GM18519 (cell line): ENCODE results near the gene ANGPTL3.
"Not testable (repeated sequence)": the region's sequence is repeated elsewhere in the genome, so short reads cannot be mapped to it uniquely, and the experiment has no call there.

Source experiments
- ATAC-seq: cut with Tn5 transposase; IDR thresholded peaks from one replicate; pipeline ENCODE4 v1.9.1; 2021; ENCODE audit warnings: mild to moderate bottlenecking, moderate library complexity; ENCODE audit not compliant: unreplicated experiment, low FRiP score

ANGPTL3 gene, protein sequence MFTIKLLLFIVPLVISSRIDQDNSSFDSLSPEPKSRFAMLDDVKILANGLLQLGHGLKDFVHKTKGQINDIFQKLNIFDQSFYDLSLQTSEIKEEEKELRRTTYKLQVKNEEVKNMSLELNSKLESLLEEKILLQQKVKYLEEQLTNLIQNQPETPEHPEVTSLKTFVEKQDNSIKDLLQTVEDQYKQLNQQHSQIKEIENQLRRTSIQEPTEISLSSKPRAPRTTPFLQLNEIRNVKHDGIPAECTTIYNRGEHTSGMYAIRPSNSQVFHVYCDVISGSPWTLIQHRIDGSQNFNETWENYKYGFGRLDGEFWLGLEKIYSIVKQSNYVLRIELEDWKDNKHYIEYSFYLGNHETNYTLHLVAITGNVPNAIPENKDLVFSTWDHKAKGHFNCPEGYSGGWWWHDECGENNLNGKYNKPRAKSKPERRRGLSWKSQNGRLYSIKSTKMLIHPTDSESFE

DNA sequence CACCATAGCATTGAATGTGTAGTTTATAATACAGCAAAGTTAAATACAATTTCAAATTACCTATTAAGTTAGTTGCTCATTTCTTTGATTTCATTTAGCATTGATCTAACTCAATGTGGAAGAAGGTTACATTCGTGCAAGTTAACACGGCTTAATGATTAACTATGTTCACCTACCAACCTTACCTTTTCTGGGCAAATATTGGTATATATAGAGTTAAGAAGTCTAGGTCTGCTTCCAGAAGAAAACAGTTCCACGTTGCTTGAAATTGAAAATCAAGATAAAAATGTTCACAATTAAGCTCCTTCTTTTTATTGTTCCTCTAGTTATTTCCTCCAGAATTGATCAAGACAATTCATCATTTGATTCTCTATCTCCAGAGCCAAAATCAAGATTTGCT, at the start of gene ANGPTL3:
TSS of gene ANGPTL3 (plus strand) at position 240 of the 400 bp plus-strand sequence. CDS start at position 287, 47 bp downstream.
- no peak for ATAC-seq

- ATAC-seq, result no peak
Measured at GRCh38 chr1:62561306-62561705, 36.0 kb upstream of the ANGPTL3 start.

GRCh38 chr1:62567182-62567581, 30.1 kb upstream of the ANGPTL3 start:
- ATAC-seq, result not testable (repeated sequence)

GRCh38 chr1:62567926-62568325, 29.4 kb upstream of the ANGPTL3 start:
- not testable (repeated sequence) for ATAC-seq

- not testable (repeated sequence) for ATAC-seq
Measured at GRCh38 chr1:62571517-62571916, 25.8 kb upstream of the ANGPTL3 start.

GRCh38 chr1:62572476-62572875, 24.8 kb upstream of the ANGPTL3 start:
- ATAC-seq, result no peak

DNA sequence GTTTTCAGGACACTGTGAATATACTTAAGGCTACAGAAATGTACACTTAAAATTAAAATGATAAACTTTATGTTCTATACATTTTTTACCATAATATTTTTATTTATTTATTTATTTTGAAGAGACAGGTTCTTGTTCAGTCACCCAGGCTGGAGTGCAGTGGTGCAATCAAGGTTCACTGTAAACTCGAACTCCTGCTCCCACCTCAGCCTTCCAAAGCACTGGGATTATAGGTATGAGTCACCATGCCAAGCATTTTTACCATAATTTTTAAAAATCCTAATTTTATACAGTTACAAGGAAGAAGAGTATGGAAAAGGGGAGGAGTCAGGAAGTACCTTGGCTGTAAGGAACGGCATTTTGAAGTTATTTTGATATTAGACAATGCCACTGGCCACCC, 23.6 kb upstream of the ANGPTL3 start:
- ATAC-seq, result no peak

GRCh38 chr1:62585469-62586155, 11.7 kb upstream of the ANGPTL3 start:
- no peak for ATAC-seq

GRCh38 chr1:62588000-62588399, 9.3 kb upstream of the ANGPTL3 start:
- ATAC-seq, result no peak

DNA sequence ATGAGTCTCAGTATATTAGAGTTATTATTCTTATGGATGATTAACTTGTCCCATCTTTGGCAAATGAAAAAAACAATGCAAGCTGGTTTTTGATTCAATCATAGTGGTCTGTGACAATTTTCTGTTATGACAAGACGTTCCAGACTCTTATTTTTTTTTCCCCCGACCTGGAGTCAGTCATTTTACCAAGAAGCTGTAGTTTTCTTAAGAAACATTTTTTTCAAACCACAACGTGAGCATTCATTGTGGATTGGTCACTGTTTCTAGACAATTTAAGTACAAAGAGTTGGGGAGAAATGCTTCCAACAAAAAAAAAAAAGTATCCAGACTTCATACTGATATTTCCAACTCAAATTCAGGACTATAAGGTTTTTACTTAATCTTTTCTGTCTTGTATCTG, 8.0 kb upstream of the ANGPTL3 start:
- no peak for ATAC-seq

DNA sequence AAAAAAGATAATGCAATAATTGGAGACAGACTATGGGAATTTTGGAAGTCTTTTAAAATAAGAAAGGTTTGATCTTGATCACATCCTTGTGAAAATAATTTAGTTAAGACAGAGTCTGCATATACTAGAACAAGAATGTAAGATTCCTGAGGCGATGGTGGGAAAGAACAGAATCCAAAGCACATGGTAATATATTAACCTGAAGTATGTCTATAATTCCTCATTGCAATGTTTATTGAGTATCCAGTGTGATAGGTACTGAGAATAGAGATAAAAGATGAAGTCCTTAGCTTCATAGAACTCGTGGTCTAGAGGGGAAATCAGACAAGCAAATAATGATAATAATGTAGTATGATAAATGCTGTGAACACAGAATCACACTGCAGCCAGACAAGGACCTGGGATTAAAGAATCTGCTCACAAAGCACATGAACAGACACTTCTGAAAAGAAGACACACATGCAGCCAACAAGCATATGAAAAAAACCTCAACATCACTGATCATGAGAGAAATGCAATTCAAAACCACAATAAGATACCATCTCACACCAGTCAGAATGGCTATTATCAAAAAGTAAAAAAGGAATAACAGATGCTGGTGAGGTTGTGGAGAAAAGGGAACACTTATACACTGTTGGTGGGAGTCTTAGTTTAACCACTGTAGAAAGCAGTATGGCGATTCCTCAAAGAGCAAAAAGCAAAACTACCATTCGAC, 6.9 kb upstream of the ANGPTL3 start:
- ATAC-seq, result no peak

DNA sequence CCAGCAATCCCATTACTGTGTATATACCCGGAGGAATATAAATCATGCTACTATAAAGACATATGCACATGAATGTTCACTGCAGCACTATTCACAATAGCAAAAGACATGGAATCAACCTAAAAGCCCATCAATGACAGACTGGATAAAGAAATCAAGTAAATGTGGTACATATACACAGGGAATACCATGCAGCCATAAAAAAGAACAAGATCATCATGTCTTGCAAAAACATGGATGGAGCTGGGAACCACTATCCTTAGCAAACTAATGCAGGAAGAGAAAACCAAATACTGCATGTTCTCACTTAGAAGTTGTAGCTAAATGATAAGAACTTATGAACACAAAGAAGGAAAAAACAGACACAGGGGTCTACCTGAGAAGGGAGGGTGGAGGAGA, 6.4 kb upstream of the ANGPTL3 start:
- no peak for ATAC-seq

GRCh38 chr1:62593825-62594394, 3.4 kb upstream of the ANGPTL3 start:
- no peak for ATAC-seq

- no peak for ATAC-seq
Measured at GRCh38 chr1:62595647-62596046, 1.7 kb upstream of the ANGPTL3 start.

- ATAC-seq, result no peak
Measured at GRCh38 chr1:62599044-62599443, 1.7 kb downstream of the ANGPTL3 start.

GRCh38 chr1:62601457-62601856, 4.1 kb downstream of the ANGPTL3 start:
- ATAC-seq, result no peak

DNA sequence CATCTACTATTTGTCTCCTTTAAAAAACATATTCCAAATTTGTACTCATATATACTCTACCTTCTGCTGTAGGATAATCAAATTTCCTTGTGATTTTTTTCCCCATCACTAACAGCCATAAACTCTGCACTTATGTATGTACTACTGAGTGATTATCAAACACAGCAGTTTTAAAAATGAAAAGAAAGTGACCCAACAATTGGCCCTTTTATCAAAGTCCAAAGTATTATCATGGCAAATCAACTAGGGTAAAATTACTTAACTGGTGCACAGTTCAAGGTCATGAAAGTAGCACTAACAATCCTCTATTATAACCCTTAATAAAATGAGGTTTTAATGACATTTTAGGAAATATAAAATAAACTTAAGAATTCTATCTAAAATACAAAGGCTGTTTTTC, 11.6 kb downstream of the ANGPTL3 start:
- no peak for ATAC-seq

DNA sequence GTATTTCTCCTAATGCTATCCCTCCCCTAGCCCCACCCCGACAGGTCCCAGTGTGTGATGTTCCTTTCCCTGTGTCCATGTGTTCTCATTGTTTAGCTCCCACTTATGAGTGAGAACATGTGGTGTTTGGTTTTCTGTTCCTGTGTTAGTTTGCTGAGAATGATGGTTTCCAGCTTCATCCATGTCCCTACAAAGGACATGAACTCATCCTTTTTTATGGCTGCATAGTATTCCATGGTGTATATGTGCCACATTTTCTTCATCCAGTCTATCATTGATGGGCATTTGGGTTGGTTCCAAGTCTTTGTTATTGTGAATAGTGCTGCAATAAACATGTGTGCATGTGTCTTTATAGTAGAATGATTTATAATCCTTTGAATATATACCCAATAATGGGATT, 13.3 kb downstream of the ANGPTL3 start:
- ATAC-seq, result not testable (repeated sequence)

DNA sequence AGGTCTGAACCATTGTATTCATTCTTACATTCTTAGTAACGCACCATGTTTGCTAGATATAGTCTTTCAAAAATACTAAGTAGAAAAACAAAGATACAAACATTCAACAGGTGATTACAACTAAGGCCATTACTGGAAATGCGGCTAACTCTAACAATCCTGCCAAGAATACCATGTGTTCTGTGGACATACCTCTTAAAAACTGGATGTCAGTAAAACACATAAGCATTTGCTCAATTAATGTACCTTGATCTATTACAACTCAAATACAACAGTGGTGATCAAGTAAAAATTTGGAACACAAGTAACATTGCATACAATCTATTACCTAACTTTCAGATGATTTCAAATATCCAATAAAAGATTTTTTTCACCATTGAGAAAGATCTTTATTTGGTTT, 15.4 kb downstream of the ANGPTL3 start:
- ATAC-seq, result no peak

DNA sequence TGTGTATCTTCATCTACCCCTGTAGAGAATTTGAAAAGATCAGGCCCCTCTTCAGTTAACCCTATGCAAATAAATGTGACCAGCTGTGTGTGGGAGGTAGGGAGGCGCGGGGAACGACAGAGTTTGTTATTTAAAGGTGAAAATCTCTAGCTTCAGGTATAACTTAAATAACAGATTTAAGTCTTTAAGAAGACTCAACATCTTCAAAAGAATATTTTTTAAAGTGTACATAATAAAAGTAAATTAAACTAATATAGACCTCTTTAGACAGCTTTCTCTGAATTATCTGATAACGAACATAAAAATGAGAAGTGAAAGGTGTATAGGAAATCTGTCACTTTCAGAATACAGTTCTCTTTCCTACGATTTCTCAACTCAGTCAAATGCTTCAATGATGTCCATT, 16.0 kb downstream of the ANGPTL3 start:
- peak; percentile 83 for ATAC-seq

- ATAC-seq, result no peak
Measured at GRCh38 chr1:62613890-62614289, 16.6 kb downstream of the ANGPTL3 start.
